SK-N-MC (cell line): Measurements from ENCODE around the gene STK39.

ENCODE experiments used
- DNase-seq: peaks from one replicate; pipeline ENCODE4 v3.0.0-alpha.2; 2011; ENCODE audit warnings: low read depth, low spot score
- H3K27ac ChIP-seq: fragments of 200-600 bp; sonication (generic); 2 replicates; pipeline ENCODE4 v1.5.1; 2016; ENCODE audit warnings: mixed run types
- H3K36me3 ChIP-seq: fragments of 200-600 bp; sonication (generic); 2 replicates; pipeline ENCODE4 v1.6.1; 2017; ENCODE audit warnings: antibody characterized with exemption, low read length, mixed read lengths; ENCODE audit not compliant: insufficient read depth
- H3K4me3 ChIP-seq: fragments of 200-600 bp; sonication (generic); 2 replicates; pipeline ENCODE4 v1.5.1; 2016
- H3K9ac ChIP-seq: fragments of 200-600 bp; sonication (generic); 2 replicates; pipeline ENCODE4 v1.8.0; 2017; ENCODE audit warnings: mixed run types, mixed read lengths; ENCODE audit not compliant: insufficient read length
- H3K9me3 ChIP-seq: fragments of 200-600 bp; sonication (generic); 2 replicates; pipeline ENCODE4 v1.6.1; 2017; ENCODE audit warnings: low read depth, mild to moderate bottlenecking, antibody characterized with exemption, low read length, moderate library complexity, mixed read lengths
- EZH2 ChIP-seq: fragments of 200-600 bp; sonication (generic); IDR thresholded peaks from one replicate; pipeline ENCODE4 v1.6.1; 2017; ENCODE audit warnings: antibody characterized with exemption
- FOXP2 ChIP-seq: optimal IDR thresholded peaks from 2 replicates; pipeline ENCODE3; 2011; ENCODE audit warnings: mild to moderate bottlenecking, moderate library complexity; ENCODE audit not compliant: insufficient read depth; ENCODE audit errors: extremely low read length, control extremely low read depth
- POLR2AphosphoS5 ChIP-seq: IDR thresholded peaks from 2 replicates; pipeline ENCODE4 v1.6.1; 2012; ENCODE audit warnings: mild to moderate bottlenecking, low read depth, low read length, borderline replicate concordance

Gene STK39

GRCh38 chr2:168175469-168175868, 71.9 kb downstream of the STK39 start:
- H3K9me3 ChIP-seq, result no peaks in the 10 kb centered on the region
- no peaks in the 10 kb centered on the region for H3K36me3 ChIP-seq
- no peak overlapping the region for H3K4me3 ChIP-seq
- TF ChIP-seq POLR2AphosphoS5 (no peak), EZH2 (no peak), FOXP2 (no peak)
- H3K27ac ChIP-seq, result no peak overlapping the region
- no peak overlapping the region for H3K9ac ChIP-seq
- DNase-seq, result no peak

DNA sequence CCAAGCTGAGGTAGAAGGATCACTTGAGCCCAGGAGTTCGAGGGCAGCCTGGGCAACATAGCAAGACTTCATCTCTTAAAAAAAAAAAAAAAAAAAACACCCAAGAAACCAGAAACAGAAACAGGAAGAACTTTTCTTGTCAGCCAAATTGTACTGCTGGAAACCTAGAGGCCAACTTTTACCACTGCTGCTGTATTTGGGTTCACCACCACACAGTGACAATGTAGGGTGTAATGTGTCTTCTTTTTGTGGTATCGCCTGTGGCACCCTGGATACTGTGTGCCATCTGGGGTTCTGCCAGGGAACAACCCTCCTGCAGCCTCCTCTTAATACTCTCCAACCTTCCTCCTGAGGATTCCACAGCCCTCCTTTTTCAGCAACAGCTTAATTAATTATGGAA, 72.6 kb downstream of the STK39 start:
- no peak overlapping the region for H3K9ac ChIP-seq
- H3K9me3 ChIP-seq, result no peaks in the 10 kb centered on the region
- TF ChIP-seq FOXP2, result no peak
- TF ChIP-seq POLR2AphosphoS5, result no peak
- TF ChIP-seq EZH2, result no peak
- DNase-seq, result no peak
- no peaks in the 10 kb centered on the region for H3K36me3 ChIP-seq
- H3K4me3 ChIP-seq, result no peak overlapping the region
- H3K27ac ChIP-seq, result no peak overlapping the region

DNA sequence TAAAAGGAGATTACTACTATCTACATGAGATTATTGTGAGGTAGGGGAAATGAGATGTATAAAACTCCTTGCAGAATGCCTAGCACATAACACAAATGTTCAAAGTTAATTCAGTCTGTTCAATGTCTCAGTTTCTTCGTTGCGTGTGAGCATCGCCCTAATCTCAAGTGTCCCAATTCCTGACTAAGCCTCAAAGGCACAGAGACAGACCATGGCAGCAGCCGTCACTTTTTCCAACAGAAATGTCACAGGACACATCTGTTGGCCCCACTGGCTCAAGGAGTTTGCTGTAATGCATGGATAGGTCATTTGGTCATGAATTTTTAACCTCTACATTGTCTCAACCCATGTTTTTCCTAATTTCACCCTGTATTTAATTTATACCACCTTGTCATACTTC, 75.3 kb downstream of the STK39 start:
- DNase-seq, result no peak
- Histone ChIP-seq H3K9me3 (no peaks in the 10 kb centered on the region), H3K36me3 (no peaks in the 10 kb centered on the region), H3K4me3 (no peak overlapping the region), H3K27ac (no peak overlapping the region), H3K9ac (no peak overlapping the region)
- no peak for TF ChIP-seq FOXP2
- TF ChIP-seq EZH2, result no peak
- TF ChIP-seq POLR2AphosphoS5, result no peak

DNA sequence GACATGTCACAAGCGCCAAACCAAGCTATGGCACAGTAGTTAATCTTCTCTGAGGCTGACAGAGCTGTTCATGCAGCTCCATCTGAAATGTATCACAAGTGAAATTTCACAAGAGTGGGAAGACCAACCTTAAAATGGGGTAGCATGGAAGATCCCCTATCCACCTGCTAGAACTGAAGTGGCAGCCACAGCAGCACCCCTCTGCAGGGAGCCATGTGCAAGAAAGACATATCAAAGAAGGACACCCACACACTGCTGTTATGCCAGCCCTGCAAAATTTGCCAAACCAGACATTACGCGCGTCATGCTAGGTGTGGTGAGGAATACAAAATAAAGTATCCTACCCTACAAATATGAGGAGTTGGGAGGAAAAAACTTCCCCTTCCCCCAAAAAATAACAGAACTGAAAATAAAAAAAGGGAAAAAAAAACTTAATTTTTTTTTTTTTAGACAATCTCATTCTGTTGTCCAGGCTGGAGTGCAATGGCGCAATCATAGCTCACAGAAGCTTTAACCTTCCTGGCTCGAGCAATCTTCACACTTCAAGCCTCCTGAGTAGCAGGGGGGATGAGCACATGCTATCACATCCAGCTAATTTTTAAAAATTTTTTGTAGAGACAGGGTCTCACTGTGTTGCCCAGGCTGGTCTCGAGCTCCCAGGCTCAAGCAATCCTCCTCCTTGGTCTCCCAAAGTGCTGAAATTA, 76.2 kb downstream of the STK39 start:
- Histone ChIP-seq H3K36me3 (no peaks in the 10 kb centered on the region), H3K4me3 (no peak overlapping the region), H3K9me3 (no peaks in the 10 kb centered on the region), H3K9ac (no peak overlapping the region), H3K27ac (no peak overlapping the region)
- no peak for TF ChIP-seq FOXP2
- TF ChIP-seq POLR2AphosphoS5, result no peak
- no peak for TF ChIP-seq EZH2
- no peak for DNase-seq

GRCh38 chr2:168169097-168169745, 78.2 kb downstream of the STK39 start:
- TF ChIP-seq EZH2 (no peak), FOXP2 (no peak), POLR2AphosphoS5 (no peak)
- Histone ChIP-seq H3K9ac (no peak overlapping the region), H3K36me3 (no peaks in the 10 kb centered on the region), H3K9me3 (no peaks in the 10 kb centered on the region), H3K27ac (no peak overlapping the region), H3K4me3 (no peak overlapping the region)
- no peak for DNase-seq

DNA sequence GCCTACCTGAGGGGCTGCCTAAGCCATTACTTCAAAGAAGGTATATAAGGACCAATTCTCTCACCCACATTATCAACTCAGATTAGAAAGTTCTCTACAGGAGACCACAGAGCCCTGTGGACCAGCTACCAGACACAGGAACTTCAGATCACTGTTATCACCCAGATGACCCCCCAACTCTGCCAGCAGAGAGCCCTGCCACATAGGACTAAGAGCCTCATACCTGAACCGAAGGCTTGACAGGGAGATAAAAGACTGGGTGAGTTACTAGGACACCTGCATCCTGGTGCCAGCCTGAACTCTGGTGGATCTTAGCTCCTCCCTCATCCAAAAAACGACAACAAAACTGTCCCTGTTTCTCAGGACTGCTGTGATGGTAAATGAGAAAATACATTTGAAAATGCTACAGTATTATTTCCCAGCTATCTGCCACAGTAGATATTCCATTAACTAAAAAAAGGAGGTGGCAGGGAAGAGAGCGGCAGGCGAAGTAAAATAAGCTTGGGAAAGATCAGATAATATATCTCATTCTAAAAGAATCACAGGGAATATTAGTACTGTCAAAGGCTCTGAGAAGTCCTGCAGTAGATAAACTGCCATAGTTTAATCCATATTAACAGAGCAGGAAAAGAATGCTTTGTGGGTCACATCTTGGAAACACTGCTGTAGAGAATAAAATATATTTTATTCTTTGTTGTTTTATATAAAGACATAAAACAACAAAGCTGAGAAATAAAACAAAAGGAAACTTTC, 79.7 kb downstream of the STK39 start:
- H3K36me3 ChIP-seq, result no peaks in the 10 kb centered on the region
- H3K9me3 ChIP-seq, result no peaks in the 10 kb centered on the region
- H3K27ac ChIP-seq, result no peak overlapping the region
- H3K9ac ChIP-seq, result no peak overlapping the region
- DNase-seq, result no peak
- TF ChIP-seq POLR2AphosphoS5 (no peak), EZH2 (no peak), FOXP2 (no peak)
- no peak overlapping the region for H3K4me3 ChIP-seq

- no peak overlapping the region for H3K4me3 ChIP-seq
- no peak overlapping the region for H3K9ac ChIP-seq
- TF ChIP-seq EZH2 (no peak), POLR2AphosphoS5 (no peak), FOXP2 (no peak)
- no peak for DNase-seq
- no peaks in the 10 kb centered on the region for H3K36me3 ChIP-seq
- no peaks in the 10 kb centered on the region for H3K9me3 ChIP-seq
- no peak overlapping the region for H3K27ac ChIP-seq
Observed at GRCh38 chr2:168166902-168167510, 80.4 kb downstream of the STK39 start.
